Prostate gland (tissue), 2 donors: ENCODE results near the gene MDGA2.

Source experiments
- CTCF ChIP-seq, 4 experiments: fragments of 200-600 bp in 2 of 4; fragments of 450-650 bp in 2 of 4; sonication (generic) in 2 of 4; IDR thresholded peaks; 1 replicate in 3 of 4; 2 replicates in 1 of 4; pipeline ENCODE4 v1.5.1; 2016 to 2019; ENCODE audit warnings: antibody characterized with exemption in 4 of 4, mild to moderate bottlenecking in 2 of 4, moderate library complexity in 2 of 4
- POLR2A ChIP-seq: fragments of 450-650 bp; IDR thresholded peaks from one replicate; pipeline ENCODE4 v1.6.1; 2016; ENCODE audit warnings: antibody characterized with exemption, mild to moderate bottlenecking
- POLR2AphosphoS5 ChIP-seq: sonication (generic); formaldehyde crosslinking; IDR thresholded peaks from one replicate; pipeline ENCODE4 v1.6.1; 2017; ENCODE audit warnings: antibody characterized with exemption

GRCh38 chr14:47297374-47297773 lies 378.0 kb downstream of the MDGA2 start:
- TF ChIP-seq CTCF (IDR thresholded peaks at IDR 0.05), result no peak
- no peak for TF ChIP-seq POLR2AphosphoS5
- TF ChIP-seq POLR2A, result no peak
